ENCODE results near the gene TM4SF5.
A peak's percentile ranks its signal among the peaks of the same experiment; 100 is the strongest.

The TM4SF5 gene

DNA sequence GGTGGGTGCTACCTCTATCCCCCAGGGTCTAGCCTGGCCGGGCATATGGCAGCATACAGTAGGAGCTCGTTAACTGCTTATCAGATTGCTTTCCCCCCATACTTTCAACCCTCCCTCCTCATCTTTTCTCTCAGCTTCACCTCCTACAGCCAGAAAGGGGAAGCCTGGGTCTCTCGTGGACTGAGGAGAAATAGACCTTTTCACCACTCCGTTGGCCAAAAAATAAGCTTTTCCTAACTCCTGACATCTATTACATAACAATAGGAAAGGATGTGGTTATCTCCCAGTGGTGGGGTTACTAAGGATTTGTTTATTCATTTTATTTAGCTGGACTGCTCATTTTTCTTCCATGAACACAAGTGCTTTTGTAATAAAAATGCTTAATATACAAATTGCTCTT is 23.0 kb upstream of the TM4SF5 start:
- POLR2A ChIA-PET, result interaction anchor here (0.8 to 1.1 kb wide), 2 partner anchors 16 to 41 kb away, joined by 4 read pairs; no protein-coding TSS in a partner anchor
- Histone ChIP-seq H3K36me3 (ENCODE audit: control insufficient read depth in 4 of 4, insufficient read depth in 4 of 4, low read length in 3 of 4) (no peaks in the 10 kb centered on the region), H3K4me1 (ENCODE audit: control extremely low read depth in 1 of 4, control insufficient read depth in 4 of 4, insufficient read depth in 4 of 4, low read length in 3 of 4) (peaks cover 5 to 25% (median 20%) of the 10 kb centered on the region in 4 experiments), H3K4me3 (ENCODE audit: control insufficient read depth in 1 of 7, extremely low read depth in 1 of 7, insufficient read depth in 4 of 7, low read depth in 2 of 7, low read length in 6 of 7) (peak overlapping the region in 1 of 7 experiments; percentile 30), H3K27ac (ENCODE audit: insufficient read depth in 1 of 2, low read depth in 1 of 2, low read length in 2 of 2, poor library complexity in 1 of 2, severe bottlenecking in 2 of 2) (no peak overlapping the region), H3K9me3 (ENCODE audit: control extremely low read depth in 1 of 5, control insufficient read depth in 4 of 5, insufficient read depth in 2 of 5, low read depth in 1 of 5, low read length in 4 of 5) (no peaks in the 10 kb centered on the region), H3K27me3 (replicated peaks in 2 of 5; ENCODE audit: control insufficient read depth in 4 of 5, insufficient read depth in 5 of 5, low read length in 4 of 5) (peaks cover 0 to 20% (median 16%) of the 10 kb centered on the region in 5 experiments)
- CTCF ChIA-PET, result interaction anchor here (0.6 to 2.6 kb wide), 5 partner anchors 24 to 140 kb away, joined by 3 to 9 read pairs (median 3); partner anchors contain the start of gene GLTPD2
- DNase-seq, result peak in 1 of 3 donors; percentile 19
- 37% methylated on average over 2 of the region's 4 CpGs for WGBS (ENCODE audit: insufficient coverage)

GRCh38 chr17:4750606-4751005 is 21.1 kb upstream of the TM4SF5 start:
- POLR2A ChIA-PET, result no interaction called here

GRCh38 chr17:4751932-4752331 is 19.8 kb upstream of the TM4SF5 start:
- 94% methylated on average over 3 of the region's 5 CpGs for WGBS (ENCODE audit: insufficient coverage)
- CTCF ChIA-PET, result interaction anchor here (1.5 kb wide), 1 partner anchor 37 kb away, joined by 3 read pairs; the partner anchor contains the start of gene GLTPD2
- POLR2A ChIA-PET, result no interaction called here
- DNase-seq, result no peak
- no peak overlapping the region for H3K4me3 ChIP-seq (ENCODE audit: control insufficient read depth in 1 of 7, extremely low read depth in 1 of 7, insufficient read depth in 4 of 7, low read depth in 2 of 7, low read length in 6 of 7)
- peaks cover 0 to 10% (median 6%) of the 10 kb centered on the region in 5 experiments for H3K27me3 ChIP-seq (replicated peaks in 2 of 5; ENCODE audit: control insufficient read depth in 4 of 5, insufficient read depth in 5 of 5, low read length in 4 of 5)
- no peaks in the 10 kb centered on the region for H3K9me3 ChIP-seq (ENCODE audit: control extremely low read depth in 1 of 5, control insufficient read depth in 4 of 5, insufficient read depth in 2 of 5, low read depth in 1 of 5, low read length in 4 of 5)
- H3K4me1 ChIP-seq (ENCODE audit: control extremely low read depth in 1 of 4, control insufficient read depth in 4 of 4, insufficient read depth in 4 of 4, low read length in 3 of 4), result peaks cover 5 to 18% (median 13%) of the 10 kb centered on the region in 4 experiments
- H3K36me3 ChIP-seq (ENCODE audit: control insufficient read depth in 4 of 4, insufficient read depth in 4 of 4, low read length in 3 of 4), result no peaks in the 10 kb centered on the region
- no peak overlapping the region for H3K27ac ChIP-seq (ENCODE audit: insufficient read depth in 1 of 2, low read depth in 1 of 2, low read length in 2 of 2, poor library complexity in 1 of 2, severe bottlenecking in 2 of 2)

More at GRCh38 chr17:4750606-4751005, 21.1 kb upstream of the TM4SF5 start:
- Histone ChIP-seq H3K4me3 (ENCODE audit: control insufficient read depth in 1 of 7, extremely low read depth in 1 of 7, insufficient read depth in 4 of 7, low read depth in 2 of 7, low read length in 6 of 7) (no peak overlapping the region), H3K9me3 (ENCODE audit: control extremely low read depth in 1 of 5, control insufficient read depth in 4 of 5, insufficient read depth in 2 of 5, low read depth in 1 of 5, low read length in 4 of 5) (no peaks in the 10 kb centered on the region), H3K4me1 (ENCODE audit: control extremely low read depth in 1 of 4, control insufficient read depth in 4 of 4, insufficient read depth in 4 of 4, low read length in 3 of 4) (peaks cover 5 to 18% (median 13%) of the 10 kb centered on the region in 4 experiments), H3K27ac (ENCODE audit: insufficient read depth in 1 of 2, low read depth in 1 of 2, low read length in 2 of 2, poor library complexity in 1 of 2, severe bottlenecking in 2 of 2) (no peak overlapping the region), H3K27me3 (replicated peaks in 2 of 5; ENCODE audit: control insufficient read depth in 4 of 5, insufficient read depth in 5 of 5, low read length in 4 of 5) (peaks cover 0 to 11% (median 6%) of the 10 kb centered on the region in 5 experiments), H3K36me3 (ENCODE audit: control insufficient read depth in 4 of 4, insufficient read depth in 4 of 4, low read length in 3 of 4) (no peaks in the 10 kb centered on the region)
- 75% methylated on average over 2 of the region's 3 CpGs for WGBS (ENCODE audit: insufficient coverage)
- DNase-seq, result no peak
- CTCF ChIA-PET, result no interaction called here

DNA sequence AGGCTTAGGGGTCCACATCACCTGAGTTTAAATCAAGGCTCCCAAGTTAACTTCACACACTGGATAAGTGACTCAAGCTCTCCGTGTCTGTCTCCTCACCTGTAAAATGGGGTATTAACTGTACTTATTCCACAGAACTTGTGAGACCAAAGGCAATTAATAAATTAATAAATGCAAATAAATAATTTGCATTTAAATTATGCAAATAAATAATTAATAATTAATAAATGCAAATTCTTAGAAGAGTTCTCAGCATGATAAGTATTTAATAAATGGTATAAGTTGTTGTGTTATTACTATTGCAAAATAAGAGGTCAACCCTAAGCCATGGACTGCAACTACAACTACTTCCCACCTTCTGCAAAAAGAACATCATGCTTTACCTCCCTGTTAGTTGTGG is 18.3 kb upstream of the TM4SF5 start:
- no peaks in the 10 kb centered on the region for H3K9me3 ChIP-seq (ENCODE audit: control extremely low read depth in 1 of 5, control insufficient read depth in 4 of 5, insufficient read depth in 2 of 5, low read depth in 1 of 5, low read length in 4 of 5)
- no peak for DNase-seq
- POLR2A ChIA-PET, result no interaction called here
- WGBS (ENCODE audit: insufficient coverage), result no CpG with 5 or more reads among the region's 1 CpG
- H3K4me3 ChIP-seq (ENCODE audit: control insufficient read depth in 1 of 7, extremely low read depth in 1 of 7, insufficient read depth in 4 of 7, low read depth in 2 of 7, low read length in 6 of 7), result no peak overlapping the region
- peaks cover 4 to 7% (median 5%) of the 10 kb centered on the region in 4 experiments for H3K4me1 ChIP-seq (ENCODE audit: control extremely low read depth in 1 of 4, control insufficient read depth in 4 of 4, insufficient read depth in 4 of 4, low read length in 3 of 4)
- H3K36me3 ChIP-seq (ENCODE audit: control insufficient read depth in 4 of 4, insufficient read depth in 4 of 4, low read length in 3 of 4), result no peaks in the 10 kb centered on the region
- CTCF ChIA-PET, result no interaction called here
- no peak overlapping the region for H3K27ac ChIP-seq (ENCODE audit: insufficient read depth in 1 of 2, low read depth in 1 of 2, low read length in 2 of 2, poor library complexity in 1 of 2, severe bottlenecking in 2 of 2)
- H3K27me3 ChIP-seq (replicated peaks in 2 of 5; ENCODE audit: control insufficient read depth in 4 of 5, insufficient read depth in 5 of 5, low read length in 4 of 5), result peaks cover 0 to 12% (median 6%) of the 10 kb centered on the region in 5 experiments

DNA sequence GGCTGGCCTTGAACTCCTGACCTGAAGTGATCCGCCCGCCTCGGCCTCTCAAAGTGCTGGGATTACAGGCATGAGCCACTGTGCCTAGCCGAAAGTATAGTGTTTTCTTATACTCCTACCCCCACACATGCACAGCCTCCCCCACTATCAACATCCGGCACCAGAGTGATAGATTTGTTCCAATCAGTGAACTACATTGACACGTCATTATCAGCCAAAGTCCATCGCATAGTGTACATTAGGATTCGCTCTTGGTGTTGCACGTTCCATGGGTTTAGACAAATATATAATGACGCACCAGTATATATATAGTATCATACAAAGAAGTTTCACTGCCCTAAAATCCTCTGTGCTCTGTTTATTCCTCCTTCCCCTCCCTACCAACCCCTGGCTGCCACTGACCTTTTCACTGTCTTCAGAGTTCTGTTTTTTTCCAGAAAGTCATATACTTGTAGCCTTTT is 11.9 kb upstream of the TM4SF5 start:
- Histone ChIP-seq H3K27ac (ENCODE audit: insufficient read depth in 1 of 2, low read depth in 1 of 2, low read length in 2 of 2, poor library complexity in 1 of 2, severe bottlenecking in 2 of 2) (no peak overlapping the region), H3K4me3 (ENCODE audit: control insufficient read depth in 1 of 7, extremely low read depth in 1 of 7, insufficient read depth in 4 of 7, low read depth in 2 of 7, low read length in 6 of 7) (no peak overlapping the region), H3K36me3 (ENCODE audit: control insufficient read depth in 4 of 4, insufficient read depth in 4 of 4, low read length in 3 of 4) (no peaks in the 10 kb centered on the region), H3K27me3 (replicated peaks in 2 of 5; ENCODE audit: control insufficient read depth in 4 of 5, insufficient read depth in 5 of 5, low read length in 4 of 5) (peaks cover 0 to 9% (median 0%) of the 10 kb centered on the region in 5 experiments), H3K9me3 (ENCODE audit: control extremely low read depth in 1 of 5, control insufficient read depth in 4 of 5, insufficient read depth in 2 of 5, low read depth in 1 of 5, low read length in 4 of 5) (no peaks in the 10 kb centered on the region), H3K4me1 (ENCODE audit: control extremely low read depth in 1 of 4, control insufficient read depth in 4 of 4, insufficient read depth in 4 of 4, low read length in 3 of 4) (peaks cover 0 to 7% (median 4%) of the 10 kb centered on the region in 4 experiments)
- ChIA-PET POLR2A (no interaction called here), CTCF (no interaction called here)
- no peak for DNase-seq
- WGBS (ENCODE audit: insufficient coverage), result 92% methylated on average over 5 of the region's 10 CpGs

- WGBS (ENCODE audit: insufficient coverage), result no CpG with 5 or more reads among the region's 3 CpGs
- H3K4me1 ChIP-seq (ENCODE audit: control extremely low read depth in 1 of 4, control insufficient read depth in 4 of 4, insufficient read depth in 4 of 4, low read length in 3 of 4), result peaks cover 0 to 12% (median 8%) of the 10 kb centered on the region in 4 experiments
- peaks cover 0 to 2% (median 0%) of the 10 kb centered on the region in 5 experiments for H3K27me3 ChIP-seq (replicated peaks in 2 of 5; ENCODE audit: control insufficient read depth in 4 of 5, insufficient read depth in 5 of 5, low read length in 4 of 5)
- H3K36me3 ChIP-seq (ENCODE audit: control insufficient read depth in 4 of 4, insufficient read depth in 4 of 4, low read length in 3 of 4), result no peaks in the 10 kb centered on the region
- peak in 2 of 3 donors; percentile 40 to 44 for DNase-seq
- H3K4me3 ChIP-seq (ENCODE audit: control insufficient read depth in 1 of 7, extremely low read depth in 1 of 7, insufficient read depth in 4 of 7, low read depth in 2 of 7, low read length in 6 of 7), result no peak overlapping the region
- H3K9me3 ChIP-seq (ENCODE audit: control extremely low read depth in 1 of 5, control insufficient read depth in 4 of 5, insufficient read depth in 2 of 5, low read depth in 1 of 5, low read length in 4 of 5), result no peaks in the 10 kb centered on the region
- CTCF ChIA-PET, result interaction anchor here (0.6 to 1.5 kb wide), 5 partner anchors 8 to 168 kb away, joined by 3 to 4 read pairs (median 3); no protein-coding TSS in a partner anchor
- no peak overlapping the region for H3K27ac ChIP-seq (ENCODE audit: insufficient read depth in 1 of 2, low read depth in 1 of 2, low read length in 2 of 2, poor library complexity in 1 of 2, severe bottlenecking in 2 of 2)
- POLR2A ChIA-PET, result no interaction called here
Measured at GRCh38 chr17:4764595-4764994, 7.1 kb upstream of the TM4SF5 start.

- Histone ChIP-seq H3K4me1 (ENCODE audit: control extremely low read depth in 1 of 4, control insufficient read depth in 4 of 4, insufficient read depth in 4 of 4, low read length in 3 of 4) (peaks cover 0 to 12% (median 8%) of the 10 kb centered on the region in 4 experiments), H3K4me3 (ENCODE audit: control insufficient read depth in 1 of 7, extremely low read depth in 1 of 7, insufficient read depth in 4 of 7, low read depth in 2 of 7, low read length in 6 of 7) (no peak overlapping the region), H3K36me3 (ENCODE audit: control insufficient read depth in 4 of 4, insufficient read depth in 4 of 4, low read length in 3 of 4) (no peaks in the 10 kb centered on the region), H3K27me3 (replicated peaks in 2 of 5; ENCODE audit: control insufficient read depth in 4 of 5, insufficient read depth in 5 of 5, low read length in 4 of 5) (peaks cover 0 to 2% (median 0%) of the 10 kb centered on the region in 5 experiments), H3K9me3 (ENCODE audit: control extremely low read depth in 1 of 5, control insufficient read depth in 4 of 5, insufficient read depth in 2 of 5, low read depth in 1 of 5, low read length in 4 of 5) (no peaks in the 10 kb centered on the region), H3K27ac (ENCODE audit: insufficient read depth in 1 of 2, low read depth in 1 of 2, low read length in 2 of 2, poor library complexity in 1 of 2, severe bottlenecking in 2 of 2) (no peak overlapping the region)
- 77% methylated on average over 2 of the region's 3 CpGs for WGBS (ENCODE audit: insufficient coverage)
- ChIA-PET CTCF (no interaction called here), POLR2A (no interaction called here)
- DNase-seq, result peak; percentile 35 to 78 (median 78)
Measured at GRCh38 chr17:4766201-4766600, 5.5 kb upstream of the TM4SF5 start.
